GM18499 (cell line): ENCODE results near the gene ANKRD53.
"Not testable (repeated sequence)": the region's sequence is repeated elsewhere in the genome, so short reads cannot be mapped to it uniquely, and the experiment has no call there.

Source experiments
- ATAC-seq: cut with Tn5 transposase; IDR thresholded peaks from one replicate; pipeline ENCODE4 v1.9.1; 2021; ENCODE audit warnings: moderate number of reproducible peaks; ENCODE audit not compliant: insufficient read depth, unreplicated experiment

The ANKRD53 gene

DNA sequence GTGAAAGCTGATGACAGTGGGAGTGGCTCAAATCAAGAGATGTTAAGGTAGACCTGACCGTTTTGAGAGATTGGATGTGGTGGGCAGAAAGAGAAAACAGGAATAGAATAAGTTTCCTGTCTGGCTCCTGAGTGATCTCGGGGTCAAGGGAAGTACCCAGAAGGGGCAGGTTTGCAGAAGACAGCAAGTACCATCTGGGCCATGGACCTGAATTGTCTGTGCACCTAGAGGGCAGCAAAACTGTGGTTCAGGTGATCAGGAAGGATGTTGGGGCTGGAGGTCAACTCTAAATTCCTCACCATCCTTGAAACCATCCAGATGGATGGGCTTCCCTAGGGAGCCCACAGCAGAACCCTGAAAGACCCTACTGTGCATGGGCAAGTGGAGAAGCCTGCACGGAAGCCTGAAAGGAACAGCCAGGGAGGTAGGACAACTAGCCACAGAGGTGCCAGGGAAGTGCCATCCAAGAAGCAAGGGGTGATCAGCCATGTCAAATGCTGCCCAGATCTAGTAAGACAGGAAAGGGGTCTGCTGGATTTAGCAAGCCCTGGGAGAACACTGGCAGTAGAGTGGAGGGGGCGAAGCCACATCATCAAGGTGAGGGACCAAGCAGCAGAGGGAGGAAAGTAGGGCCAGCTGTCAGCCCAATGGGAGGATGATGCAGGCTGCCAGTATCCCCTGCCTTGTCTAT is 8.2 kb downstream of the ANKRD53 start:
- ATAC-seq = no peak

DNA sequence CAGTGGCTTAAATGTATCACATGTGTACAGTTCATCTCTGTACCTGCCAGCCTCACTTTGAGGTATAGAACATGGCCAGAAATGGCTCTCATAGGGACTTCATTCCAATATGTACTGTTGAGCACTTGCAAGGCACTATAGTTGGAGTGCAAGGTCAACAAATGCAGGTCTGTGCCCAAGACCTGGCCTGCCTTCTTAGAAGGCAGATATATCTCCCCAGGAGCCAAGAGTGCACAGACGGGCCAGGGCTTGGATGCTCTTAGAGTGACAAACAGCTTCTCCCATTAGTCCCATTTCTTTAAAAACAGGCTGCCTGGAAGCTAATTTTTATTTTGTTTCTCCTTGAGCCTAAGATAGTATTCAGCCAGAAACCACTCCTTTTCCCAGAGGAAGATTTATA is 9.0 kb downstream of the ANKRD53 start:
- ATAC-seq = no peak

DNA sequence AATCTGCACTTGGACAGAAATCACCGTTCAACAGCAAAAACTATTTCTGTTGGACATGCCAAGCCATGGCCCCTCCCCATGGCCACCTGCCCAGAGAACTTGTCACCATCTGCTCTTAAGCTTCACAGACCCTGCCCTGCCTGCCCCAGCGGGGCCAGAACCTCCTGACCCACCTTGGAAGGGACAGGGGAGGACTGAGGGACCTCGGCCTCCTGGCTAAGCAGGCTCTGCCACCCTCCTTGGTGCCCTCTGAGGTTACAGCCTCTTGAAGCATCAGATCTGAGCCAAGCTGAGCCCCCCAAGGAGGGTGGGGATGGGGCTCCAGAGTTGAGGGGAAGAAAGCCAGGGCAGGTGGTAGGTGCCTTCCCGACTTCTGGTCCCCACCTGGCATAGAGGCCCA is 9.7 kb downstream of the ANKRD53 start:
- ATAC-seq = no peak

DNA sequence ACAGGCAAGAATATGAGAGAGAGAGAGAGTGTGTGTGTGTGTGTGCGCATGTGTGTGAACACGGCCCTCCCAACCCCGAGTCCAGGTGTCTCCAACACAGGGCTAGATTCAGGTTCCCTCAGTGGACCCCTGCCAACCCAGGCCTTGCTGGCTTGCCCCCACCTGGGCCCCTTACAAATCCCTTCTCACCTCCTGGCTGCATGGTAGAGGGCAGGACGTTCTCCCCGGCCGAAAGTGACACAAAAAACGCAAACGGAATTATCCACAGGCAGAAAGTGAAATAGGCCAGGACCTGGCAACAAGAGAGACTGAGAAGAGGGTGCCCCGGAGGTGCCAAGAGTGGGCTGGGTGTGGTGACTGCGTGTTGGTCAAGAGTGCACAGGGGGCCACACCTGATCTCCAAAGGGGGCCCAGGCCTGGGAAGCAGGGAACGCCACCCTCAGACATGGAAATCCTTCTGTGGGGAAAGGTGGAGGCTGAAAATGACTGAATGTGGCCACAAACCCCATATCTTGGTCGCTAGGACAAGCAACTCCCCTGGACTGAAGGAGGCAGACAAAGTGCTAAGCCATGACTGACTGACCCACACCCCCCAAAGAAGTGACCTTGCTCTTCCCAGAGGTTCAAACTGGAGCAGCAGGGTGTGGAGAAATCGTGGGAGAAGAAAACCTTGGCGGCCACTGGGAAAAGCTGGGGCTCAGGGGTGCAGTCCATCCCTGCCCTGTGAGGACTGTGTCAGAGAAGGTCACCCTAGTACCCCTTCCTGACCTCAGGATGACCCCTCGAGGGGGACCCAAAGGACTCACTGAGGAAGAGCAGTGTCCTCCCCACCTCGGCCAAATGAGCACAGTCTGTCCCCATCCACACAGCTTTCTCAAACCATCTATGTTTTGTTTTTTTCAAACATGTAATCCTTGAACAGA is 10.6 kb downstream of the ANKRD53 start:
- no peak for ATAC-seq

DNA sequence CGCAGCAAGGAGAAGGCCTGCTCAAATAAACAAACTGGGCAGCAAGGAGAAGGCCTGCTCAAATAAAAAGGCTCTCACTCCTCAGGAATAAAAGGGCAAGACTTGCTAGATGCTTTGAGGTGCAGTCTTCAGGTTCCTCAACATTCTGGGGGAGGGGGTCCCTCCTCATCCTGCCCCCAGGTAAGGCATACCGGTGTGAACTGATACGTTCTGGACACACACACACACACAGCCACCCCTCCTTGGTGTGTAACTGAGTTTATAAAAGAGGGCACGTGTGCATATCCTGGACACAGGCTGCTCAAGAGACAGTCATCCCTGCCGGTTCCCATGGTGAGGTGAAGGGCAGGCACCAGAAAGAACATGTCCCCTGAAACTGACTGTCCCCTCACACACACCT is 11.8 kb downstream of the ANKRD53 start:
- no peak for ATAC-seq

DNA sequence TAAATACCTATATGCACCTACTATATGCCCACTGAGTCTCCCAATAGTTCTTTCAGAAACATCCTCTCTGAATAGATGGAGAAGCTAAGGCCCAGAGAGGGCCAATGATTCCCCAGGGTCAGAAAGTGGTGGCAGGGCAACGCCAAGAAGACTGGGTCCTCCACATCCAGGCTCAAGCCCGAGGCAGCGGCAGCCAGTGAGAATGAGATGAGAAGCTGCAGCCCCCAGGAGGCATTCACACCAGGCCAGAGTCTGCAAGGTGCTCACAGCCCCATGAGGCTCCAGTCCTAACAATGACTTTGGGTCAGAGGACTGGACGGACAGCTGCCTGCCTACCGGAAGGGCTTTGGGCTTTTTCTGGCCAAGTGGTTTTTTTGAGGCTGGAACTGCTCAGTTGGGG is 12.7 kb downstream of the ANKRD53 start:
- no peak for ATAC-seq

DNA sequence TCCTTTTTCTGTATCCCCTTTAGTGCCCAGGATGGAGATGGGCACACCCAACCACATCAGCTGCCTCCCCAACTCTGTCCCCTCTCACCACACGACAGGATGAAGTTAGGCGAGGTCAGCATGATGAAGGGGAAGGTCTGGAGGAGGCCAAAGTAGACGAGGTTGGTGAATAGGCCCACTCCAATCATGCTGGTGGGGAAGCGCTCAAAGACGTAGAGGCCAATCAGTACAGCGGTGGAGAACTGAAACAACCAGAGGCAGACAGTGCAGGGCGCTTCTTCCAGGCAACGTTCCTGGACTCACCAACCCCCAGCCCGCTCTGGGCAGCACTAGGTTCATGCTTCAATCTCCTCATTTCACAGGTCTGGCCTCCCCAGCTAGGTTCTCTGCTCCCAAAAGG is 13.3 kb downstream of the ANKRD53 start:
- ATAC-seq = no peak

DNA sequence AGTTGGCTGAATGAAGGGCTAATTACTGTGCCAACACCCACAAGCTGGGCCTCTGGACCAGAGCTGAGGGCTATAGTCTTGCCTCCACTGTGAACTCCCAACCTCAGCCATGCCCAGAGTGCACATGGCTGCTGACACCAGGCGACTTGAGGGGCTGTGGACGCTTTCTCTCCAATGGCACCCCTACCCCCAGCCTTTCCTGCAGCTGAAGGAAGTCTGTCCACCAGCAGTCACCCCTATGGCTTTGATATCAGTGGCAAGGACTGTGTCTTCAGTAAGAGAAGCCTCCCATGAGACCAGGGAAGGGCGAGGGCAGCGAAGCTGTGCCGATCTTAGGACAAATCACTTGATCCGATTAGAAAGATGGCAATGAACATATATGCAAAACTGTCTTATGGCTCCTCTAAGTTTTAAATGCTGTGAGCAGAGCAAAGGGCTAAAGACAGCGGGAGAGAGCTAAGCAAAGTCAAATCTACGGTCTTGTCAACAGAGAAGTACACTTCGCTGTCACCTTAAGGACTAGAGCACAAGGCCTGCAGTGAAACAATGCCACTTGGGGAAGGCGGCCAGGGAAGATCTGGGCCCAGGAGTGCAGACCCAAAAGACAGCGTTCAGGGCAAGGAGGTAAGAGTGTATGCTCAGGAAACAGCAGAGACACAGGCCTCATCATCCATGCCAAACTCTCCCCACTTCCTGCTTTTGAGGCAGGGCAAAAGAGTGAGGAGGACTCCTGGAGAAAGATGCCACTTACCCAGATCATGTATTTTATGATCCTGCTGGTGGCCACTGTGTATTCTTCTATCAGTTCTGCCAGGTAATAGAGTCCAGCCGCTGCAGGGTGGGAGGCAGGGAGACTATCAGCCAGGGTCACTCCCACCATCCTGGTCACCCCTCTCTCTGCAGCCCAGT is 14.8 kb downstream of the ANKRD53 start:
- ATAC-seq = no peak

DNA sequence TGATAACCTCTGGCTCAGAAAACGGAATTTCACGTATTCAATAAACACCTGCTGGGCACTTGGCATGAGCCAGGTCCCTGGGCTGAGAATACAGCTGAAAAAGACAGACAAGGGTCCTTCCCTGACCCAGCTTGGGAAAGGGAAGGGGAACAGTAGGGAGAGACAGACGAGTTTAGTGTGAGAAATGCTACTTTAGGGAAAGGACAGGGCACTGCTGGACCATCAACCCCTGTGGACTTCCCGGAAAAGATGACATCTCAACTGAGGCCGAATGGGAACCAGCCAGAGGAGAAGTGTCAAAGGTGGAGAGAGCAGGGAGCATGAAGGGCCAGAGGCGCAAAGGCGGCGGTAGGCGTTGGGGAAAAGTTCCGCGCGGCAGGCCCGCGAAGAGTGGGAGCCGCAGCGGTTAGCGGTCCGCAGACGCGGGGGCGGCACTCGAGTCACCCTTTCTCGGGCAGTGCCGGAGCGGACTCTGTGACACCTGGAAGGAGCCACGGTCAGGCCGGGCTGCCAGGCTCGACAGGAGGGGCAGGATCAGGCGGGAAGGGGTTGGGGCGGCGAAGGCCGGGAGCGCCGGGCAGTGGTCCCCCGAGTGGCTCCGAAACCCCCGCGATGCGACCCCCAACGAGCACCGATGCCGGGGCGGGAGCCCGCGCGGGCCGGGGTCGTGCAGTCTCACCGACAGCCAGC is 15.7 kb downstream of the ANKRD53 start:
- ATAC-seq = peak; percentile 12

DNA sequence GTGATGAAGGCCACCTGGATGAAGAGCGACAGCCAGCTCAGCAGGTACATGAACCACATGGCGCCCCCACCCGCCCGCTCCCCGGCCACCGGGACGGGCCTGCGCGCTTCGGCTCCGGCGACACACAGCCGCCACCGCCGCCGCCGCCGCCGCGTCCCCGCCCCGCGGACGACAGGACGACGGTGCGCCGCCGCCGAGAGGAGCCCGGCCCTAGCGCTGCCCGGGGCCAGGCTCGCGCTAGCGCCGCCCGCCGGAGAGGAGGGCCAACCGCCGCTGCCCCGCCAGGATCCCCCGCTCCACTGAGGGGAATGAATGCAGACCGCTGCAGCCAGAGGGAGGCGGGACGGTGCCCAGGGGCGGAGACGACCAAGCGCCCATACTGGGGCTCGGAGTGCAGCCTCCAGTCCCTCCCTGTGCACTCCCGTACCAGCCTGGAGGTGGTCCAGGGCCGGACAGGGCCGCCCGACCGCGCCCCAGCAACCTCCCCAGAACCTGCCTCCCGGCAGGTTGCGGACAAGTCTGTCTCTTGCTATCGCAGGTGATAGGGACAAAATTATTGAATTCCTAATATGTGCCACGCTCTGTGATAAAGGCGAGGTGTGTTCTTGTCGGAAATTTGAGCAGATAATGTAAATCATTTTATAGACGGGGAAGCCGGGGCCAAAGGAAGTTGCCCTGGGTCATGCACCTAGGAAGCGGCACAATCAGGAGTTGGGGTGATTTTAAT is 16.4 kb downstream of the ANKRD53 start, which contains the start of gene TEX261:
TSS of gene TEX261 (minus strand) at position 175 of the 727 bp plus-strand sequence. CDS start at position 59, 116 bp downstream.
- ATAC-seq = peak; percentile 84

DNA sequence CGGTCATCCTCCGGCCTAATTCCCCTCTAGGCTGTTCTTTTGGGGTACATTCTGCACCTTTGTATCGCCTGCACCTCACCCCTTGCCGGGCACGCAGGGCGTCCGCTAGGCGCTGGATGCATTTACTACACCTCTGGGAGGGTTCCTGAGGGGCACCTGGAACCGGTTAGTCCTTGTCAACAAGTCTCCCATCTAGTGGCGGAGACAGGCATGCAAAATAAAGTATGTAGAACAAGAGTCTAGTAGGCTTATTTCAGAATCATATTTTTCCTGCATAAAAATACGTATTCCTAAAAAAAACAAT is 16.9 kb downstream of the ANKRD53 start:
- peak; percentile 34 for ATAC-seq

DNA sequence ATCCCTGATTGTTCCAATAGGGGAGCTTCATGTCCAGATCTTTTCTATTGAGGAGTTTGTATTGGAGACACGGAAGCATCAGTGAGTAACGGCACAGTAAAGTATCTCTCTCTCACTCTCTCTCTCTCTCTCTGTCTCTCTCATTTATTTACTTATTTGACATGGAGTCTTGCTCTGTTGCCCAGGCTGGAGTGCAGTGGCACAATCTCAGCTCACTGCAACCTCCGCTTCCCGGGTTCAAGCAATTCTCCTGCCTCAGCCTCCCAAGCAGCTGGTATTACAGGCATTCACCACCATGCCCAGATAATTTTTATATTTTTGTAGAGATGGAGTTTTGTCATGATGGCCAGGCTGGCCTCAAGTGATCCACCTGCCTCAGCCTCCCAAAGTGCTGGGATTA is 20.5 kb downstream of the ANKRD53 start:
- ATAC-seq = not testable (repeated sequence)

DNA sequence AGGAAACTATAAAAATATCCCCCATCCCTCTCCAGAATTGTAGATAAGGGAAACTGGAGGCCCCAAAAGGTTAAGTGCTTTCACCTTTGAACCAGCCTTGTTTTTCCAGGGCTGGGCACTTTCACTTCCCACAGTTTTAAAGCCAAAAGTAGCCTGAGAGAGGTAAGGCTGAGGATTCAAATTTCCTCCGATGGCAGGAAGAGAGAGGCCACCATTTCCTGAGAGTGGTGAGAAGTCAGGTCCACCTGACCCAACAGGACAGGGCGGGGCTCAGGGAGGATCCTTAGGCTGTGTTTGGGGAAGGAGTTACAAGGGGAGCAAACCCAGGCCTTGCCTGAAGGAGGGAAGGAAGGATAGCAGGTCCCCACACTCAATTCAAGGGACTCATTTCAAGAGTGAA is 20.9 kb downstream of the ANKRD53 start:
- no peak for ATAC-seq

DNA sequence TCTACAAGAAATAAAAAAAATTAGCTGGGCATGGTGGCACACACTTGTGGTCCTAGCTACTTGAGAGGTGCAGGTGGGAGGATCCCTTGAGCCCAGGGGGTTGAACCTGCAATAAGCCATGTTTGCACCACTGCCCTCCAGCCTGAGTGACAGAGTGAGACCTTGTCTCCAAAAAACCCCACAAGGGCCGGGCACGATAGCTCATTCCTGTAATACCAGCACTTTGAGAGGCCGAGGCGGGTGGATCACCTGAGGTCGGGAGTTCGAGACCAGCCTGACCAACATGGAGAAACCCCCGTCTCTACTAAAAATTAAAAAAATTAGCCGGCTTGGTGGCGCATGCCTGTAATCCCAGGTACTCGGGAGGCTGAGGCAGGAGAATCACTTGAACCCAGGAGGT is 21.5 kb downstream of the ANKRD53 start:
- not testable (repeated sequence) for ATAC-seq

DNA sequence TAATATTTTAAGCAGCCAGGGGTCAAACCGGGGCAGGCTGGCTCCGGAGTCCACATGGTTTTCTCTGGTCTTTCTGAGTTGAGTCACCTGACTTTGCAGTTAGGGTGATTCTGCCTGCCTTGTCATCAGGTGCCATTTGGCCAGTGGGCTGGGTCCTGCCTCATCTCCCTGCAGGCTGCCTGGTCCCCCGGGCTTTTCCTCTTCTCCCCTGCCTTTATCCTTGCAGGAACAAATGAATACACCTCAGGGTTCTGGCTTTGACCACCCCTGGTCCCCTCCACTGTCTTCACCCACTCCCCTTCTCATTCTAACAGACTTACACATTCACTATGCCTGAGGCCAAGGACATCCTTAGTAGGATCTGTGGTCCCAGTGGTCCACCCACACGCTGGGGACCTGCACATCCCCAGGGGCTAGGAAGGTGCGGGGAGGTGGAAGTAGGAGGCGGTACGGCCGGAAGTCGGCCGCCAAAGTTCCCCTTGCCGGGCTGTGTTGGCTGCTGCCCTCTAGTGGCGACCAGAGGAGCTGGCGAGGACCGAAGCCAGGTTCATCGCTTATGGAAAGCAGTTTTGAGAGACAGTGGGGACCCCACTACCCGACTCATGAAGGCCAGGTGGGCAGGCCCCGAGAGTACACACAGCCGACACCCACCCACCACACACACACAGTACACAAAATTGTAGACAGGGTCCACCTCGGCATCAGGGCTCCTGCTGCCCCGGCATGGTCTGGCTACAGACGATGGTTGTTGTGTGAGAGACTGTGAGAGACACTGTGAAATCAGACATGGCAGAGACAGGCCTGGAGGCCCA is 22.6 kb downstream of the ANKRD53 start:
- ATAC-seq = no peak

DNA sequence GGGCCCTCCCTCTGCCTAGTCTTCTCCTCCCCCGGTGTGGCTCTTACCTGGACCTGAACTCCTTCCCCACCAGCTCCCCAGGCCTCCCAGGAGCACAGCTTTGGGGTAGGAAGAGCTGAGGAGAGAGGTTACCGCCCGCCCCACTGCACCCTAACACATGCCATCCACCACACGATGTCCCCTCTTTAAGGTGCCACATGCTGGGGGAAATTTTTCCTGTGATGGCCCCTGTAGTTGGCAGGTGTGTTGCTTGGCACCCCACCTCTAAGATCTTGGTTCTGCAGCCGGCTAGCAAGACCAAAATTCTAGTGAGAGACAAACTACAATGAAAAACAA is 23.1 kb downstream of the ANKRD53 start:
- ATAC-seq = no peak

DNA sequence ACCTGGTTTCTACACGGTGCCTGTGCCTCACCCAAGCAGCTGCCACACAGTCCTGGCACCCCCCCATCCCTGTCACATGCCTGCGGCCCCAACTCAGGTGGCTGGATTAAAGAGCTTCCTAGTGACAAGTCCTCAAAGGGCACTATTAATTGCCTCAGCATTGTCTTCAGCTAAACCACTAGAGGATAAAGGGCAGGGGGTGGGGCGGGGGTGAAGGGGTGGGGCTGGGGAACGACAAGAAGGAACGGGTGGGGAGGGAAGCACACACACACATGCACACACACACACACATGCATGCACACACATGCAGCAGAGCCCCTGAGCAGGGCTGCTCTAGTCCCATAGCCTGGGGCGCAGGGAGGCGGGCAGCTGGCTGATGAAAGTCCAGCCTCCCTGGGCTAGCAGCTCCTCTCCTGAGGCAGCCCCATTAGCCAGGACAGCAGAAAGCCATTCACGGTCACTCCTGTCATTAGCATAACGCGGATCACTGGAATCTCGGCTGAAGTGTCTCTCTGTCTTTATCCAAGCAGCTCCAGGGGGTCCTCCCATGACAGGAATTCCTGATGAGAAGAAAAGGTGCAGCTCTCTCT is 23.6 kb downstream of the ANKRD53 start:
- ATAC-seq = no peak

DNA sequence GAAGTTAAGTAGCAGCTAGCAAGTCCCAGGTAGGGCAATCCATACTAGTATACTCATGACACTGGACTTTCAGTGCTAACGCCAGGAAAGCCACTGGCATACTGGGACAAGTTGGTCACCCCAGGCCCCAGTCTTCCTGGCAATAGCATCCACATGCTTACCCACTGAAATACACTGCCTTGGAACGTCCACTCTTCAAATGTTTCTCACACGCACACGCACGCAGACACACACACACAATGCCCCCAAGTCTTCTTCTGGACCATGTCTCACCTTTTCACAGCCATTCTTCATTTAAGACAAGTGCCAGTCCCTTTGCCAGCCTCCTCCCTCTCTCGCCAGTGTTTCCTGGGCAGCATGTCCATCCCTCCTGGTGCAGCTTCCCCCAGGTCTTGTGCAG is 25.0 kb downstream of the ANKRD53 start:
- no peak for ATAC-seq
